Effector memory CD4-positive, alpha-beta T cell (primary cell): ENCODE results near the gene PLXDC1.

Experiments
- DNase-seq, 3 donors: peaks; one replicate each; pipeline ENCODE4 v3.0.0-alpha.2; 2020
- H3K27ac ChIP-seq: 2 replicates; pipeline ENCODE4 v1.7.0; 2013; ENCODE audit warnings: mild to moderate bottlenecking, low read length, moderate library complexity; ENCODE audit not compliant: insufficient read depth, poor library complexity, severe bottlenecking
- H3K27me3 ChIP-seq: replicated peaks from 2 replicates; pipeline ENCODE4 v1.7.0; 2013; ENCODE audit warnings: mild to moderate bottlenecking, low read length; ENCODE audit not compliant: insufficient read depth, control insufficient read depth, poor library complexity, severe bottlenecking
- H3K36me3 ChIP-seq: 2 replicates; pipeline ENCODE4 v1.7.0; 2013; ENCODE audit warnings: mild to moderate bottlenecking, low read length, moderate library complexity; ENCODE audit not compliant: control insufficient read depth, insufficient read depth
- H3K4me1 ChIP-seq: 2 replicates; pipeline ENCODE4 v1.7.0; 2013; ENCODE audit warnings: low read length, mild to moderate bottlenecking; ENCODE audit not compliant: control insufficient read depth, insufficient read depth, poor library complexity, severe bottlenecking
- H3K4me3 ChIP-seq: 2 replicates; pipeline ENCODE4 v1.7.0; 2013; ENCODE audit warnings: low read length, low read depth, mild to moderate bottlenecking; ENCODE audit not compliant: insufficient read depth, poor library complexity, severe bottlenecking
- H3K9me3 ChIP-seq: 2 replicates; pipeline ENCODE4 v1.7.0; 2013; ENCODE audit warnings: mild to moderate bottlenecking, low read length, moderate library complexity; ENCODE audit not compliant: control insufficient read depth

The PLXDC1 gene

GRCh38 chr17:39074676-39075075 is 76.8 kb downstream of the PLXDC1 start:
- H3K27me3 ChIP-seq: no peaks in the 10 kb centered on the region
- no peak overlapping the region for H3K4me3 ChIP-seq
- H3K36me3 ChIP-seq: no peaks in the 10 kb centered on the region
- no peaks in the 10 kb centered on the region for H3K9me3 ChIP-seq
- DNase-seq: no peak
- no peak overlapping the region for H3K27ac ChIP-seq
- H3K4me1 ChIP-seq: no peaks in the 10 kb centered on the region

DNA sequence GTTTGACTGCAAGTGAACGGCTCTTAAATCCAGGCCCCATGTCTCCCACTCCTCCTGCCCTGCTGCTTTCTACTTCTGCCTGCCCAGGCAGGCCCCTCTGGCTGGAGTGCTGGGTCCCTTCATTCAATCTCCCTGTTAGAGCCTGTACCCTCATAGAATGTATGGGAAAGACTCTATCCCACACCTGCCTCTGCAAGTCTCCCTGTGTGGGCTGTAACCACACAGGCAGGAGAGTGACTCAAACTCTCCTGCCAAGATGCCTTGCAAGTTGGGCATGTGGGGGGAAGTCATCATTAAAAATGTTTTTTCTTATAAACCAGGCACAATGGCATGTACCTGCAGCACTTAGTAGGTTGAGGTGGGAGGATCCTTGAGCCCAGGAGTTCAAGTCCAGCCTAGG is 77.5 kb downstream of the PLXDC1 start:
- H3K27ac ChIP-seq: no peak overlapping the region
- no peaks in the 10 kb centered on the region for H3K4me1 ChIP-seq
- no peak overlapping the region for H3K4me3 ChIP-seq
- no peaks in the 10 kb centered on the region for H3K36me3 ChIP-seq
- H3K27me3 ChIP-seq: no peaks in the 10 kb centered on the region
- DNase-seq: no peak
- H3K9me3 ChIP-seq: no peaks in the 10 kb centered on the region

DNA sequence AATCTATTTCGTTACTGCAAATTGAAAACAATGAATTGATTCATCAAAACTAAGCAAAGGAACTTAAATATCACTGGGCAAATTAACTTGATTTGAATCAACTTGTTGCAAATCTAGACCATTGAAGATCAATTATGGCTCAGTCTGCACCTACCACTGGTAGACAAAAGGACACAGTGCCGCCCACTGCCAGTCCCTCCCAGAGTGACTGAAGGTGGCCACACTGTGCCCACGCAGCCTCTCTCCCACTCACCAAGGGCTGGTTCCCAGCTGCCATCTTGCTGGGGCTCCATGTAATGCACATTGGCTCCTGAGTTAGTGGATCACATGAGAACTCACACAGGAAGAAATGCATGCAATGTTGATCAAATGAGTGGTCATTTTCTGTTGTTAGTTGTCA is 78.1 kb downstream of the PLXDC1 start:
- H3K4me3 ChIP-seq: no peak overlapping the region
- H3K4me1 ChIP-seq: no peaks in the 10 kb centered on the region
- no peak overlapping the region for H3K27ac ChIP-seq
- H3K36me3 ChIP-seq: no peaks in the 10 kb centered on the region
- H3K9me3 ChIP-seq: no peaks in the 10 kb centered on the region
- DNase-seq: no peak
- H3K27me3 ChIP-seq: no peaks in the 10 kb centered on the region

DNA sequence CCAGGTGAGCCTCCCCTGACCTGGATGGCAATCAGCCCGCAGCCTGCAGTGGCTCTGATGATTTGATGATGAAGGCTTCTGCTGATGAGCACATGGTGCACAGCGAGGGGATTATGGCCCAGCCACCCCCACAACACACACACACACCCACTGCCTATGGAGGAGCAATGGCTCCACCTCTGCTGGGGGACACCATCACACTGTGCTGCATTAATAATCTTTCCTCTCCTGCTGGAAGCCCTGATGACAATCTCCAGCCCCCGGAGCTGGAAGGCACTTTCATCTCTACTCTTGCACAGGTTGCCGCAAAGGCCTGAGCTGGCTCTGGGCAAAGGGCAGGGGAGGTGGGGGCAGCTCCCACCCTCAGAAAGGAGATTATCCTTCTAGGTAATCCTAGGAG is 79.9 kb downstream of the PLXDC1 start:
- no peaks in the 10 kb centered on the region for H3K9me3 ChIP-seq
- H3K27ac ChIP-seq: no peak overlapping the region
- H3K4me3 ChIP-seq: no peak overlapping the region
- no peak for DNase-seq
- no peaks in the 10 kb centered on the region for H3K36me3 ChIP-seq
- H3K4me1 ChIP-seq: no peaks in the 10 kb centered on the region
- H3K27me3 ChIP-seq: no peaks in the 10 kb centered on the region

DNA sequence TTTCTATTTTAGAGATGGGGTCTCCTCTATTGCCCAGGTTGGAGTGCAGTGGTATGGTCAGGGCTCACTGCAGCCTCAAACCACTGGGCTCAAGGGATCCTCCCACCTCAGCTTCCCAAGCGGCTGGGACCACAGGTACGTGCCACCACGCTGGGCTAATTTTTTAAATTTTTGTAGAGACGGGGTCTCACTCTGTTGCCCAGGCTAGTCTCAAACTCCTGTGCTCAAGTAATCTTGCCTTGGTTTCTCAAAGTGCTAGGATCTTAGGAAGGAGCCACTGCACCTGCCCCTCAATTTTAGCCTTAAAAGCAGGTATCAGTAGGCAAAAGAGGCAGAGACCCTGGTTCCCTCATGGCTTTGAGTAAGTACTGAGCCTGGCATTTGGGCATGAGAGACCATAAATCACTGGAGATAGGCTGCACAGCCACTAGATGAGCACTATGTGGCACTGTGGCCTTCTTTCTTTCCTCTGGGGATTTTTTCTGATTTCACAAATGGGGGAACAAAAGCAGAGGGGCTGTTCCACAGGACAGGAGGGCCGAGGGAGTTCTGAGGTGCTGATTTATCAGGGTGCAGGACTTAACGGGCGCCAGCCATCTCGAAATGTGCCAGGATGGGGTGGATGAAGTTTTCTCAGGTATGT is 82.2 kb downstream of the PLXDC1 start:
- no peaks in the 10 kb centered on the region for H3K27me3 ChIP-seq
- H3K4me1 ChIP-seq: no peaks in the 10 kb centered on the region
- no peak overlapping the region for H3K27ac ChIP-seq
- peak in 1 of 3 donors; percentile 4 for DNase-seq
- no peaks in the 10 kb centered on the region for H3K9me3 ChIP-seq
- no peaks in the 10 kb centered on the region for H3K36me3 ChIP-seq
- no peak overlapping the region for H3K4me3 ChIP-seq

DNA sequence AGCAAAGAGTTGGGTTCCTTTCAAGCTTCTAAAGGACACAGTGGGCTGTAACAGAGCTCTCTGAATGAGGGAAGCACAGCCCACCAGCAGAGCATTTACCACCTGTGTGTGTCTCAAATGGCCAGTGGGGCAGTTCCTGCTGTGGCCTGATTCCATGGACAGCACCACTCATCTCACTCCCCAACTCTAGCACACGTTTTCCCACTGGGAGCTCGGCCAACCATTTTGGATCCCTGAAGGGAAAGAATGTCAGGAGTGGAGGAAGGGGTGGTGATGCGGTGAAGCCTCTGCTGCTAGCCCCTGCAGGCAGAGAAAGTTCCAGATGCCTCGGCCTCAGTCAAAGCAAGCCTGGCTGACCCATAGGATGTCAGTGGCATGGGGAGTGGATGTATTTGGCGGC is 86.6 kb downstream of the PLXDC1 start:
- H3K27ac ChIP-seq: no peak overlapping the region
- H3K36me3 ChIP-seq: no peaks in the 10 kb centered on the region
- no peak for DNase-seq
- H3K4me3 ChIP-seq: no peak overlapping the region
- H3K27me3 ChIP-seq: no peaks in the 10 kb centered on the region
- H3K9me3 ChIP-seq: no peaks in the 10 kb centered on the region
- H3K4me1 ChIP-seq: no peaks in the 10 kb centered on the region

GRCh38 chr17:39064374-39064773 is 87.1 kb downstream of the PLXDC1 start:
- DNase-seq: no peak
- no peaks in the 10 kb centered on the region for H3K9me3 ChIP-seq
- H3K4me3 ChIP-seq: no peak overlapping the region
- no peaks in the 10 kb centered on the region for H3K4me1 ChIP-seq
- H3K36me3 ChIP-seq: no peaks in the 10 kb centered on the region
- no peak overlapping the region for H3K27ac ChIP-seq
- no peaks in the 10 kb centered on the region for H3K27me3 ChIP-seq

DNA sequence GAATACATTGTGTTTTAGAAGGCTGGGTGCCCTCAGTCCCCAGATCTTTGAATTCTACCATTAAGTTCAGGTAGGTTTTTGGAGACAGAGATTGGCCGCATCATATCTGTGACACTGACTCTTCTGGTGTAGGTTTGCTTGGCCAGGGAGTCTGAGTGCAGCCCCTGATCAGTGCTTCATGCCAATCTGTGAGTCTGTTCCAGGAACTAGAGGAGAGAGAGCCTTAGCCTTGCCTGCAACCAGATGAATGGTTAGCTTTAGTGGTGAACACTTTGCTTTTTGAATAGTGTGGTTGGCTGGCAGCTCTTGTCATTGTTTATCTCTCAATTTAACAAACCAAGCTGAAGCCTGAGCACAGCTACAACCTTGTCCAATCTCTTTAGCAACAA is 87.8 kb downstream of the PLXDC1 start:
- Histone ChIP-seq H3K27ac (no peak overlapping the region), H3K27me3 (no peaks in the 10 kb centered on the region), H3K4me3 (no peak overlapping the region), H3K4me1 (no peaks in the 10 kb centered on the region), H3K9me3 (no peaks in the 10 kb centered on the region), H3K36me3 (no peaks in the 10 kb centered on the region)
- DNase-seq: no peak

- Histone ChIP-seq H3K9me3 (no peaks in the 10 kb centered on the region), H3K27ac (no peak overlapping the region), H3K27me3 (no peaks in the 10 kb centered on the region), H3K4me3 (no peak overlapping the region), H3K36me3 (no peaks in the 10 kb centered on the region), H3K4me1 (no peaks in the 10 kb centered on the region)
- DNase-seq: no peak
These were observed 88.4 kb downstream of the PLXDC1 start for GRCh38 chr17:39062846-39063680.

GRCh38 chr17:39058524-39058923 is 92.9 kb downstream of the PLXDC1 start:
- Histone ChIP-seq H3K27me3 (no peaks in the 10 kb centered on the region), H3K27ac (no peak overlapping the region), H3K9me3 (no peaks in the 10 kb centered on the region)

More at GRCh38 chr17:39058524-39058923, 92.9 kb downstream of the PLXDC1 start:
- no peak overlapping the region for H3K4me3 ChIP-seq
- H3K4me1 ChIP-seq: peaks cover 6% of the 10 kb centered on the region
- no peak for DNase-seq
- no peaks in the 10 kb centered on the region for H3K36me3 ChIP-seq
